Measurements from ENCODE around the gene ARHGEF9.

GRCh38 chrX:63686878-63687714, 97.9 kb downstream of the ARHGEF9 start:
- peak; percentile 82 for TF ChIP-seq CTCF (IDR thresholded peaks at IDR 0.05; ENCODE audit: low read length)
- no peak for TF ChIP-seq EZH2 (optimal IDR thresholded peaks at IDR 0.05; ENCODE audit: low read depth, low read length)
- no peak for TF ChIP-seq EZH2phosphoT487 (IDR thresholded peaks at IDR 0.05; ENCODE audit: low read length)
